NT2/D1 (cell line): ENCODE results near the gene NUAK1.

Experiments used
- SUZ12 ChIP-seq: IDR thresholded peaks from 2 replicates; pipeline ENCODE4 v1.6.1; 2011; ENCODE audit not compliant: insufficient read length, insufficient read depth; ENCODE audit errors: extremely low read depth
- YY1 ChIP-seq: IDR thresholded peaks from 2 replicates; pipeline ENCODE4 v1.6.1; 2011; ENCODE audit not compliant: insufficient read length, insufficient read depth
- ZNF274 ChIP-seq: IDR thresholded peaks from 2 replicates; pipeline ENCODE4 v1.6.1; 2011; ENCODE audit warnings: mild to moderate bottlenecking, low read depth, low read length

- TF ChIP-seq SUZ12 (no peak), YY1 (no peak), ZNF274 (no peak)
Observed at GRCh38 chr12:106098691-106099200, 40.0 kb downstream of the NUAK1 start.
